HepG2 (cell line): Measurements from ENCODE around the gene RRBP1. TPM values are rescaled to one million over a fixed set of nuclear protein-coding genes. Genes with fewer than 3 reads are reported as not detected.

ENCODE experiments used
- ARHGAP35 ChIP-seq: sonication (generic); formaldehyde crosslinking; IDR thresholded peaks from 2 replicates; pipeline ENCODE4 v1.9.0; 2022; ENCODE audit warnings: mild to moderate bottlenecking, inconsistent platforms, moderate library complexity, missing genetic modification reagents, borderline replicate concordance
- BHLHE40 ChIP-seq: IDR thresholded peaks from 2 replicates; pipeline ENCODE4 v1.6.1; 2011; ENCODE audit warnings: low read length, improper control_type of control experiment
- DMAP1 ChIP-seq: IDR thresholded peaks from 2 replicates; pipeline ENCODE4 v1.6.1; 2016
- DNMT3B ChIP-seq: conservative IDR thresholded peaks from 2 replicates; pipeline ENCODE4 v1.6.1; 2016; ENCODE audit warnings: missing biosample characterization, control low read depth
- IRF2 ChIP-seq: IDR thresholded peaks from 2 replicates; pipeline ENCODE4 v1.6.1; 2018; ENCODE audit warnings: missing genetic modification reagents, missing compliant biosample characterization
- MEIS1 ChIP-seq: sonication (generic); formaldehyde crosslinking; IDR thresholded peaks from 2 replicates; pipeline ENCODE4 v1.9.0; 2021; ENCODE audit warnings: mild to moderate bottlenecking, missing genetic modification reagents, moderate library complexity, borderline replicate concordance
- PAX8 ChIP-seq: sonication (generic); formaldehyde crosslinking; IDR thresholded peaks from 2 replicates; pipeline ENCODE4 v1.8.0; 2022; ENCODE audit warnings: mild to moderate bottlenecking, missing genetic modification reagents, borderline replicate concordance
- RELA ChIP-seq: sonication (generic); formaldehyde crosslinking; IDR thresholded peaks from 2 replicates; pipeline ENCODE4 v1.4.0; 2020; ENCODE audit warnings: missing genetic modification reagents
- ZNF329 ChIP-seq: sonication (generic); formaldehyde crosslinking; IDR thresholded peaks from 2 replicates; pipeline ENCODE4 v1.9.0; 2021; ENCODE audit warnings: low read depth, mild to moderate bottlenecking, missing genetic modification reagents
- ZNF615 ChIP-seq: sonication (generic); formaldehyde crosslinking; IDR thresholded peaks from 2 replicates; pipeline ENCODE4 v1.5.0; 2020; ENCODE audit warnings: mild to moderate bottlenecking, missing genetic modification reagents, borderline replicate concordance
- ZNF75D ChIP-seq: sonication (generic); formaldehyde crosslinking; IDR thresholded peaks from 2 replicates; pipeline ENCODE4 v1.8.1; 2023; ENCODE audit warnings: missing genetic modification reagents, mild to moderate bottlenecking, borderline replicate concordance
- polyA plus RNA-seq, 8 experiments: library from polyadenylated mRNA; depleted of rRNA in 3 of 8; stranded (reverse) in 7 of 8; unstranded in 1 of 8; fragments of >200 nt; fragmentation: Illumina TruSeq in 4 of 8; extraction: Trizol in 4 of 8; gene quantifications; 2 replicates each; pipeline versions ENCODE4 v1.2.1 to v1.2.3, GENCODE V29; 2011 to 2016; ENCODE audit warnings: low read depth in 4 of 8, missing spikeins in 1 of 8, mixed read lengths in 1 of 8; ENCODE audit not compliant: insufficient read depth in 1 of 8
- total RNA-seq, 5 experiments: library from RNA; depleted of rRNA; stranded (reverse); fragments of >200 nt; fragmentation: Illumina TruSeq; extraction: Trizol; gene quantifications; 2 replicates each; pipeline ENCODE4 v1.2.3, GENCODE V29; 2016; ENCODE audit warnings: low read depth in 1 of 5
- TF ChIP-seq, protein P1 (sequence below): sonication (generic); formaldehyde crosslinking; IDR thresholded peaks from 2 replicates; pipeline ENCODE4 v1.4.0; 2020; ENCODE audit warnings: missing genetic modification reagents; ENCODE audit errors: not compliant biosample characterization
- TF ChIP-seq, protein P2 (sequence below): sonication (generic); formaldehyde crosslinking; IDR thresholded peaks from 2 replicates; pipeline ENCODE4 v1.4.0; 2020; ENCODE audit warnings: missing genetic modification reagents, borderline replicate concordance
- TF ChIP-seq, protein P3 (sequence below): sonication (generic); formaldehyde crosslinking; IDR thresholded peaks from 2 replicates; pipeline ENCODE4 v1.4.0; 2020; ENCODE audit warnings: missing genetic modification reagents
- TF ChIP-seq, protein P4 (sequence below): sonication (generic); formaldehyde crosslinking; IDR thresholded peaks from 2 replicates; pipeline ENCODE4 v1.8.1; 2023; ENCODE audit warnings: missing genetic modification reagents, mild to moderate bottlenecking, borderline replicate concordance
- TF ChIP-seq, protein P5 (sequence below): sonication (generic); formaldehyde crosslinking; IDR thresholded peaks from 2 replicates; pipeline ENCODE4 v1.4.0; 2020; ENCODE audit warnings: missing genetic modification reagents

The RRBP1 gene
- total and polyA plus RNA-seq, 2 of the 13 experiments (the other 11 are each of a cell fraction or from before 2014, with no cell fraction given): 150 to 222 TPM

DNA sequence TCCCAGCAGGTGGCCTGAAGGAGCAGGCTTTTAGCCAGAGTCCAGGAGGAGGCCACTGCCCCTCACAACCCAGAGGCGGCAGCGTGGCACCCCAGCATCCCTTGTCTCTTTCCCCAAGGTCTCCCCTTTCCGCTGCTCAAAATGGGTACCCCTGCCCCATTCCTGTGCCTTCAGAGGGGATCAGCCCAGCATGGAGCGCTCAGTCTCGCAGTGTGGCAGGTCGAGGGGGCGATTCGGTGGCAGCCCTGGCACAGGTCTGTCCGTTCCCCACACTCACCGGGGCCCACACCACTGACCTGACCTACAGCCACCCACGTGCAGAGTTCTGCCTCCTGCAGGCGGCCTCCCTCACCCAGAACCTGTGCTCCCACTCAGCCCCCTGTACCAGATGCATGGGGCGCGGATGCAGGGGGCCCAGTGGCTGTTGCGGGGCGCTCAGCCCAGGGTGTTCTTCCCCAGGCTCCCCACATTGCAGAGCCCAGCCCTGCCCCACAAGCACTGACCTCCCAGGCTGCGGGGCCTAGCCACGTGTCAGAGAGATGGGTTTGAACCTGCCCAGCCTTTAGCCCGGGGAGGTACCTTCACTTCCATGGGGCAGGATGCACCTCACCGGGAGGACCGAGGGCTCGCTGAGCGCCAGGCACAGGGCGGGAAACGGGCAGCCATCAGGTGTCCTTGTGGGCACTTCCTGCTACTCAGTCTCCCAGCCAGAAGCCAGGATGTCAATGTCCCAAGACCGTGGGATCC, 70.3 kb downstream of the RRBP1 start (continued):
- no peak for TF ChIP-seq ZNF615 (CRISPR knock-in tag)
- TF ChIP-seq, protein P1, sequence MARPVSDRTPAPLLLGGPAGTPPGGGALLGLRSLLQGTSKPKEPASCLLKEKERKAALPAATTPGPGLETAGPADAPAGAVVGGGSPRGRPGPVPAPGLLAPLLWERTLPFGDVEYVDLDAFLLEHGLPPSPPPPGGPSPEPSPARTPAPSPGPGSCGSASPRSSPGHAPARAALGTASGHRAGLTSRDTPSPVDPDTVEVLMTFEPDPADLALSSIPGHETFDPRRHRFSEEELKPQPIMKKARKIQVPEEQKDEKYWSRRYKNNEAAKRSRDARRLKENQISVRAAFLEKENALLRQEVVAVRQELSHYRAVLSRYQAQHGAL (CRISPR knock-in tag): no peak
- TF ChIP-seq, protein P2, sequence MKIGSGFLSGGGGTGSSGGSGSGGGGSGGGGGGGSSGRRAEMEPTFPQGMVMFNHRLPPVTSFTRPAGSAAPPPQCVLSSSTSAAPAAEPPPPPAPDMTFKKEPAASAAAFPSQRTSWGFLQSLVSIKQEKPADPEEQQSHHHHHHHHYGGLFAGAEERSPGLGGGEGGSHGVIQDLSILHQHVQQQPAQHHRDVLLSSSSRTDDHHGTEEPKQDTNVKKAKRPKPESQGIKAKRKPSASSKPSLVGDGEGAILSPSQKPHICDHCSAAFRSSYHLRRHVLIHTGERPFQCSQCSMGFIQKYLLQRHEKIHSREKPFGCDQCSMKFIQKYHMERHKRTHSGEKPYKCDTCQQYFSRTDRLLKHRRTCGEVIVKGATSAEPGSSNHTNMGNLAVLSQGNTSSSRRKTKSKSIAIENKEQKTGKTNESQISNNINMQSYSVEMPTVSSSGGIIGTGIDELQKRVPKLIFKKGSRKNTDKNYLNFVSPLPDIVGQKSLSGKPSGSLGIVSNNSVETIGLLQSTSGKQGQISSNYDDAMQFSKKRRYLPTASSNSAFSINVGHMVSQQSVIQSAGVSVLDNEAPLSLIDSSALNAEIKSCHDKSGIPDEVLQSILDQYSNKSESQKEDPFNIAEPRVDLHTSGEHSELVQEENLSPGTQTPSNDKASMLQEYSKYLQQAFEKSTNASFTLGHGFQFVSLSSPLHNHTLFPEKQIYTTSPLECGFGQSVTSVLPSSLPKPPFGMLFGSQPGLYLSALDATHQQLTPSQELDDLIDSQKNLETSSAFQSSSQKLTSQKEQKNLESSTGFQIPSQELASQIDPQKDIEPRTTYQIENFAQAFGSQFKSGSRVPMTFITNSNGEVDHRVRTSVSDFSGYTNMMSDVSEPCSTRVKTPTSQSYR (CRISPR knock-in tag): no peak; the same call in 1 of the 2 replicates
- TF ChIP-seq, protein P3, sequence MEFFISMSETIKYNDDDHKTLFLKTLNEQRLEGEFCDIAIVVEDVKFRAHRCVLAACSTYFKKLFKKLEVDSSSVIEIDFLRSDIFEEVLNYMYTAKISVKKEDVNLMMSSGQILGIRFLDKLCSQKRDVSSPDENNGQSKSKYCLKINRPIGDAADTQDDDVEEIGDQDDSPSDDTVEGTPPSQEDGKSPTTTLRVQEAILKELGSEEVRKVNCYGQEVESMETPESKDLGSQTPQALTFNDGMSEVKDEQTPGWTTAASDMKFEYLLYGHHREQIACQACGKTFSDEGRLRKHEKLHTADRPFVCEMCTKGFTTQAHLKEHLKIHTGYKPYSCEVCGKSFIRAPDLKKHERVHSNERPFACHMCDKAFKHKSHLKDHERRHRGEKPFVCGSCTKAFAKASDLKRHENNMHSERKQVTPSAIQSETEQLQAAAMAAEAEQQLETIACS (CRISPR knock-in tag): no peak
- TF ChIP-seq ARHGAP35 (CRISPR knock-in tag): no peak
- 0 out of 2 replicates have a peak, but pooled peaks have one; percentile 25 for TF ChIP-seq RELA (CRISPR knock-in tag)
- no peak for TF ChIP-seq PAX8 (CRISPR knock-in tag)
- no peak for TF ChIP-seq DMAP1 (CRISPR knock-in tag)
- TF ChIP-seq DNMT3B: no peak
- TF ChIP-seq, protein P4, sequence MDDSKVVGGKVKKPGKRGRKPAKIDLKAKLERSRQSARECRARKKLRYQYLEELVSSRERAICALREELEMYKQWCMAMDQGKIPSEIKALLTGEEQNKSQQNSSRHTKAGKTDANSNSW (CRISPR knock-in tag): no peak
- no peak for TF ChIP-seq ZNF329 (CRISPR knock-in tag)
- TF ChIP-seq BHLHE40: no peak
- no peak for TF ChIP-seq IRF2 (CRISPR knock-in tag)
- TF ChIP-seq, protein P5, sequence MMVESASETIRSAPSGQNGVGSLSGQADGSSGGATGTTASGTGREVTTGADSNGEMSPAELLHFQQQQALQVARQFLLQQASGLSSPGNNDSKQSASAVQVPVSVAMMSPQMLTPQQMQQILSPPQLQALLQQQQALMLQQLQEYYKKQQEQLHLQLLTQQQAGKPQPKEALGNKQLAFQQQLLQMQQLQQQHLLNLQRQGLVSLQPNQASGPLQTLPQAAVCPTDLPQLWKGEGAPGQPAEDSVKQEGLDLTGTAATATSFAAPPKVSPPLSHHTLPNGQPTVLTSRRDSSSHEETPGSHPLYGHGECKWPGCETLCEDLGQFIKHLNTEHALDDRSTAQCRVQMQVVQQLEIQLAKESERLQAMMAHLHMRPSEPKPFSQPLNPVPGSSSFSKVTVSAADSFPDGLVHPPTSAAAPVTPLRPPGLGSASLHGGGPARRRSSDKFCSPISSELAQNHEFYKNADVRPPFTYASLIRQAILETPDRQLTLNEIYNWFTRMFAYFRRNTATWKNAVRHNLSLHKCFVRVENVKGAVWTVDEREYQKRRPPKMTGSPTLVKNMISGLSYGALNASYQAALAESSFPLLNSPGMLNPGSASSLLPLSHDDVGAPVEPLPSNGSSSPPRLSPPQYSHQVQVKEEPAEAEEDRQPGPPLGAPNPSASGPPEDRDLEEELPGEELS (CRISPR knock-in tag): 0 out of 2 replicates have a peak, but pooled peaks have one; percentile 5
- TF ChIP-seq MEIS1 (CRISPR knock-in tag): no peak; the same call in 1 of the 2 replicates
- no peak for TF ChIP-seq ZNF75D
